Progenitor cell of endocrine pancreas (in vitro differentiated cells): ENCODE data around the gene KCNIP1. TPM values are rescaled to one million over a fixed set of nuclear protein-coding genes. Genes with fewer than 3 reads are reported as not detected.

ENCODE experiments used
- DNase-seq: peaks from one replicate; pipeline ENCODE4 v3.0.0; 2021; ENCODE audit warnings: low spot score; ENCODE audit not compliant: unreplicated experiment
- H3K27ac Mint-ChIP-seq: 2 replicates; pipeline ENCODE4 v1.8.0; 2021; ENCODE audit warnings: mild to moderate bottlenecking, moderate library complexity, mixed read lengths
- H3K27me3 Mint-ChIP-seq: 2 replicates; pipeline ENCODE4 v1.8.0; 2021; ENCODE audit warnings: mixed read lengths
- H3K36me3 Mint-ChIP-seq: 2 replicates; pipeline ENCODE4 v1.8.0; 2022; ENCODE audit warnings: mixed read lengths; ENCODE audit not compliant: insufficient read depth
- H3K4me1 Mint-ChIP-seq: 2 replicates; pipeline ENCODE4 v1.8.0; 2021; ENCODE audit warnings: low read depth, mixed read lengths
- H3K4me3 Mint-ChIP-seq: 2 replicates; pipeline ENCODE4 v1.8.0; 2021; ENCODE audit warnings: low read depth, mild to moderate bottlenecking, moderate library complexity, mixed read lengths
- H3K9me3 Mint-ChIP-seq: 2 replicates; pipeline ENCODE4 v1.8.0; 2021; ENCODE audit warnings: low read depth, mixed read lengths
- CTCF ChIP-seq: fragments of 200-600 bp; sonication (generic); IDR thresholded peaks from one replicate; pipeline ENCODE4 v1.5.0; 2021; ENCODE audit warnings: antibody characterized with exemption, mild to moderate bottlenecking; ENCODE audit not compliant: unreplicated experiment
- total RNA-seq: library from RNA; stranded (reverse); gene quantifications from 2 replicates; pipeline ENCODE4 v1.2.1, GENCODE V29; 2021

The KCNIP1 gene
- total RNA-seq, 1 donor from 2014 or later: 18.2 TPM

- no peak for DNase-seq
- peaks cover 16% of the 10 kb centered on the region for H3K4me1 Mint-ChIP-seq
- no peak overlapping the region for H3K4me3 Mint-ChIP-seq
- H3K9me3 Mint-ChIP-seq: no peaks in the 10 kb centered on the region
- H3K27me3 Mint-ChIP-seq: peaks cover 34% of the 10 kb centered on the region
- H3K36me3 Mint-ChIP-seq: peaks cover 4% of the 10 kb centered on the region
- TF ChIP-seq CTCF: peak; percentile 32
- H3K27ac Mint-ChIP-seq: no peak overlapping the region
Measured at GRCh38 chr5:170508660-170509347, 5.0 kb downstream of the KCNIP1 start.

GRCh38 chr5:170509348-170509660 lies 5.5 kb downstream of the KCNIP1 start:
- Mint-ChIP-seq H3K4me1 (peaks cover 16% of the 10 kb centered on the region), H3K36me3 (peaks cover 4% of the 10 kb centered on the region), H3K9me3 (no peaks in the 10 kb centered on the region), H3K27ac (no peak overlapping the region), H3K27me3 (peaks cover 34% of the 10 kb centered on the region), H3K4me3 (no peak overlapping the region)
- no peak for TF ChIP-seq CTCF
- no peak for DNase-seq

GRCh38 chr5:170510126-170510525 lies 6.3 kb downstream of the KCNIP1 start:
- TF ChIP-seq CTCF: no peak
- DNase-seq: no peak
- no peak overlapping the region for H3K4me3 Mint-ChIP-seq
- H3K36me3 Mint-ChIP-seq: peaks cover 4% of the 10 kb centered on the region
- H3K4me1 Mint-ChIP-seq: peaks cover 12% of the 10 kb centered on the region
- no peak overlapping the region for H3K27ac Mint-ChIP-seq
- H3K27me3 Mint-ChIP-seq: peaks cover 27% of the 10 kb centered on the region
- H3K9me3 Mint-ChIP-seq: no peaks in the 10 kb centered on the region

- Mint-ChIP-seq H3K27me3 (peaks cover 23% of the 10 kb centered on the region), H3K36me3 (peaks cover 4% of the 10 kb centered on the region), H3K4me3 (no peak overlapping the region), H3K9me3 (no peaks in the 10 kb centered on the region), H3K4me1 (peaks cover 8% of the 10 kb centered on the region), H3K27ac (no peak overlapping the region)
- TF ChIP-seq CTCF: no peak
- DNase-seq: no peak
Measured at GRCh38 chr5:170510559-170510958, 6.7 kb downstream of the KCNIP1 start.

GRCh38 chr5:170511551-170512258 lies 7.9 kb downstream of the KCNIP1 start:
- Mint-ChIP-seq H3K36me3 (peaks cover 4% of the 10 kb centered on the region), H3K27ac (no peak overlapping the region), H3K4me1 (peaks cover 4% of the 10 kb centered on the region), H3K4me3 (no peak overlapping the region), H3K27me3 (peaks cover 15% of the 10 kb centered on the region), H3K9me3 (no peaks in the 10 kb centered on the region)
- DNase-seq: no peak
- TF ChIP-seq CTCF: no peak
